ENCODE results near the gene STOX1.
"Not testable (repeated sequence)": the region's sequence is repeated elsewhere in the genome, so short reads cannot be mapped to it uniquely, and the experiment has no call there.

Gene STOX1

GRCh38 chr10:68861253-68861652, 33.9 kb downstream of the STOX1 start:
- no peak for TF ChIP-seq CTCF (IDR thresholded peaks at IDR 0.05; ENCODE audit: low read depth, low read length, poor library complexity, severe bottlenecking)
- no peak for TF ChIP-seq EZH2phosphoT487 (IDR thresholded peaks at IDR 0.05; ENCODE audit: borderline replicate concordance, low read length)
- Histone ChIP-seq H3K27me3 (ENCODE audit: control insufficient read depth, low read length) (no peaks in the 10 kb centered on the region), H3F3A (ENCODE audit: control insufficient read depth, insufficient read depth) (no peaks in the 10 kb centered on the region), H3K79me2 (ENCODE audit: control insufficient read depth, low read length) (no peaks in the 10 kb centered on the region), H3K27ac (ENCODE audit: low read depth, low read length) (no peak overlapping the region), H3K9me3 (ENCODE audit: control insufficient read depth, insufficient read depth, low read length) (peaks cover 12% of the 10 kb centered on the region), H3K4me3 (ENCODE audit: low read length) (no peak overlapping the region), H3K4me1 (ENCODE audit: control insufficient read depth, low read length) (0 out of 2 replicates have a peak, but pooled peaks cover under 1% of the 10 kb centered on the region), H3K9me2 (replicated peaks; ENCODE audit: control insufficient read depth, low read length) (no peaks in the 10 kb centered on the region), H3K4me2 (ENCODE audit: low read length) (no peak overlapping the region), H4K20me1 (ENCODE audit: control insufficient read depth, insufficient read depth, low read depth, low read length) (no peaks in the 10 kb centered on the region), H3K36me3 (ENCODE audit: control insufficient read depth, low read length) (no peaks in the 10 kb centered on the region)

- peaks cover 12% of the 10 kb centered on the region for H3K9me3 ChIP-seq (ENCODE audit: control insufficient read depth, insufficient read depth, low read length)
- peaks cover 6% of the 10 kb centered on the region; the same call in 1 of the 2 replicates for H3K27me3 ChIP-seq (ENCODE audit: control insufficient read depth, low read length)
- H3K9me2 ChIP-seq (replicated peaks; ENCODE audit: control insufficient read depth, low read length) = no peaks in the 10 kb centered on the region
- H3F3A ChIP-seq (ENCODE audit: control insufficient read depth, insufficient read depth) = no peaks in the 10 kb centered on the region
- no peak overlapping the region for H3K4me2 ChIP-seq (ENCODE audit: low read length)
- H4K20me1 ChIP-seq (ENCODE audit: control insufficient read depth, insufficient read depth, low read depth, low read length) = no peaks in the 10 kb centered on the region
- H3K4me1 ChIP-seq (ENCODE audit: control insufficient read depth, low read length) = no peaks in the 10 kb centered on the region
- no peak overlapping the region for H3K27ac ChIP-seq (ENCODE audit: low read depth, low read length)
- no peaks in the 10 kb centered on the region for H3K36me3 ChIP-seq (ENCODE audit: control insufficient read depth, low read length)
- no peaks in the 10 kb centered on the region for H3K79me2 ChIP-seq (ENCODE audit: control insufficient read depth, low read length)
- H3K4me3 ChIP-seq (ENCODE audit: low read length) = no peak overlapping the region
- no peak for TF ChIP-seq EZH2phosphoT487 (IDR thresholded peaks at IDR 0.05; ENCODE audit: borderline replicate concordance, low read length)
- TF ChIP-seq CTCF (IDR thresholded peaks at IDR 0.05; ENCODE audit: low read depth, low read length, poor library complexity, severe bottlenecking) = no peak
Measured at GRCh38 chr10:68864611-68865010, 37.3 kb downstream of the STOX1 start.

- not testable (repeated sequence) for H3K9me2 ChIP-seq (replicated peaks; ENCODE audit: control insufficient read depth, low read length); H3K27ac ChIP-seq (ENCODE audit: low read depth, low read length); H3K9me3 ChIP-seq (ENCODE audit: control insufficient read depth, insufficient read depth, low read length); H4K20me1 ChIP-seq (ENCODE audit: control insufficient read depth, insufficient read depth, low read depth, low read length); H3K79me2 ChIP-seq (ENCODE audit: control insufficient read depth, low read length); H3K4me2 ChIP-seq (ENCODE audit: low read length); H3K4me1 ChIP-seq (ENCODE audit: control insufficient read depth, low read length); H3F3A ChIP-seq (ENCODE audit: control insufficient read depth, insufficient read depth); H3K4me3 ChIP-seq (ENCODE audit: low read length); H3K36me3 ChIP-seq (ENCODE audit: control insufficient read depth, low read length)
- peaks cover 17% of the 10 kb centered on the region; the same call in 1 of the 2 replicates for H3K27me3 ChIP-seq (ENCODE audit: control insufficient read depth, low read length)
Measured at GRCh38 chr10:68868173-68868572, 40.8 kb downstream of the STOX1 start.

GRCh38 chr10:68869623-68870022, 42.3 kb downstream of the STOX1 start:
- TF ChIP-seq EZH2phosphoT487 (IDR thresholded peaks at IDR 0.05; ENCODE audit: borderline replicate concordance, low read length) (no peak), CTCF (IDR thresholded peaks at IDR 0.05; ENCODE audit: low read depth, low read length, poor library complexity, severe bottlenecking) (no peak)
- no peak overlapping the region for H3K4me2 ChIP-seq (ENCODE audit: low read length)
- peaks cover 17% of the 10 kb centered on the region; the same call in 1 of the 2 replicates for H3K27me3 ChIP-seq (ENCODE audit: control insufficient read depth, low read length)
- no peaks in the 10 kb centered on the region for H3K9me2 ChIP-seq (replicated peaks; ENCODE audit: control insufficient read depth, low read length)
- H3K27ac ChIP-seq (ENCODE audit: low read depth, low read length) = no peak overlapping the region
- H4K20me1 ChIP-seq (ENCODE audit: control insufficient read depth, insufficient read depth, low read depth, low read length) = no peaks in the 10 kb centered on the region
- no peaks in the 10 kb centered on the region for H3F3A ChIP-seq (ENCODE audit: control insufficient read depth, insufficient read depth)
- no peaks in the 10 kb centered on the region for H3K9me3 ChIP-seq (ENCODE audit: control insufficient read depth, insufficient read depth, low read length)
- H3K79me2 ChIP-seq (ENCODE audit: control insufficient read depth, low read length) = no peaks in the 10 kb centered on the region
- H3K4me3 ChIP-seq (ENCODE audit: low read length) = no peak overlapping the region
- H3K4me1 ChIP-seq (ENCODE audit: control insufficient read depth, low read length) = no peaks in the 10 kb centered on the region
- H3K36me3 ChIP-seq (ENCODE audit: control insufficient read depth, low read length) = no peaks in the 10 kb centered on the region
